Measurements from ENCODE around the gene HAPLN2.
"Not testable (repeated sequence)": the region's sequence is repeated elsewhere in the genome, so short reads cannot be mapped to it uniquely, and the experiment has no call there.

HAPLN2 gene

DNA sequence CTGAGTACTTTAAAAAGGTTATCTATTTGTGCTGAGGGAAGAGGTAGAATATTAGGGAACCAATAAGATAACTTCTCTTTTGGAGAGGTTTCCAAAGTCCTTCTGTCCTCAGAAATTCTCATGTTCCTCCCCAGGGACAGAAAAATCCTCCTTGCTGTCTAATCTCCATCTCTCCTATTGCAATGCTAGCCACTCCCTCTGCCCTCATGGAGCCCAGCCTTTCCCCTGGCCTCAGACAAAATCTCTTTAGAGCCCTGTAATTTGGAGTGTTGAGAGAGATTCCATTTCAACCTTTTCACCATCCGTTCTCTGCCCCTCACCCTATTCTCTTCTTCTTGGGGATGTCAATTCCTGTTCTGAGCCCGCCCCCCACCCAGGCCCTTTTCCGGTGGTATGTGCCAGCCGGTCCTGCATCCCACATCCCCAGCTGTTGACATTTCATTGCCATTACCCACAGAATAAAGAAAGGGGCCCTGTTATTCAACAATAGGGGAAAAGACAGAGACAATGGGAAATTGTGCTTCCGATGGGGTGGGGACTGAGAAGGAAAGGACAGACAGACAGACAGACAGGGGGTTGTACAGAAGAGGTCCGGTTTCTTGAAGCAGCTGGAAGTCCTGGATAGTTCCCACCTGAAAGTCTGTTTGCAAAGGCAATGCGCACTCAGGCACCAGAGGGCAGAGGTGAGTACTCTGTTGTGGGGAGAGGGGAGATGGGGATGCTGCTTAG is at the start of gene HAPLN2:
Gene HAPLN2, plus strand, starts transcription at position 563 of the 729 bp plus-strand sequence. CDS start 4,076 bp downstream, outside the sequence.
- no peak for DNase-seq (ENCODE audit: low read depth)

DNA sequence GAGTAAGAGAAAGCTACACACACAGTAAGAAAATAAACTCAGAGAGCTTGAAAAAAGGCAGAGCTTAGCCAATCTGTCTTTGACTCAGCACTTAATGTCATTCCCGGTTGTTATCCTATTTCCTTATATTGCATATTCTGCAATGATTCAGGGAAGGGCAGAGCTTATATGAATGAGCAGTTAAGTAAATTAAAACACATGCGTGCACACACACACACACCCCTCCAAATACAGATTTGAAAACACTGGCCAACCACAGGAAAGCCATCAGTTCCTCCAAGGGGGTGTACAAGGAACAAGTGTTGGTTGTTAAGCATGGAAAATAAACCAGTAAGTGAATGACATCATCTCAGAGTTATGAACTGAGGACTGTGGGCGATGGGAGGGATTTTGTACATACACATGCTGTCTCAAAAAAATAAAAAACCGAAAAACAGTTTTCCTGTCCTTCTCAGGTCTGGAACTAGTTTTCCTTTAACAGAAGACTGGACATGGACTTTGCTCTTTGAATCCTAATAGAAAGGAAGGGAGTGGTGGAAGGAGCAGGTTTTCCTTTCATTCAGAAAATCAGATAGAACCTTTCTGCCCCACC is 47.9 kb upstream of the HAPLN2 start:
- DNase-seq (ENCODE audit: low read depth): no peak

DNA sequence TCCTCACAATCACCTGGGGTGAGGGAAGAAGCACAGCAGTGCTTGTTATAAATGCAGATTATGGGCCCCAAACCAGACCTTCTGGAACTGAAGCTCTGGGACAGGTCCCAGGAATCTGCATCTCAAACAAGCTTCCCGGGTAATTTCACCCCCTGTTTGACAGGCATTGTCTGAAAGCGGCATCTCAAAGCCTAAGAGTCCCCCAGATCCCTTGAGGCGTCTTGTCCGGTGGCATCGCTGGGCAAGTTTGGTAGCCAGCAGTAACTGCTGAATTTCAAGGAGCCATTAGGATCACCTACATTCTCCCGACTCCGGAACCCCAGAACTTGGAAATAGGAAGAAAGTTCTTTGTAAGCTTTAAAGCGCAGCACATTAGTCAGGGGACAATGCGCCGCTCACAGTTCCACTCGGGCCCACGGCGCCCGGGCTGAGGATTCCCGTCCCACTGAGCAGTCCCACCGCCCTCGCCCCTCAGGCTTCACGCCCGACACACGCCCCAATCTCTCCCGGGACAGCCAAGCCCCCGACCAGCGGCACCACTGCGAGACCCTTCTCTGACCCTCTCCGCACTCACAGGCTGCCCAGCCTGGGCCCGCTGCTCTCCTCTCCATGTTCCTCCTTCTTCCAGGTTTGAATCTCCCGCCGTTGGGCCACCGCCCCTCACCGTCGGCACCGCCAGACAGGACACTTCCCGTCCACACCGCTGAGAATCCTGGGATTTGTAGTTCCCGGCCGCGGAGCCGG is 47.1 kb upstream of the HAPLN2 start, which contains the start of gene IQGAP3:
Gene IQGAP3, minus strand, starts transcription at position 647 of the 744 bp plus-strand sequence. Its CDS starts 36 bp downstream, at position 611.
- peak; percentile 44 for DNase-seq (ENCODE audit: low read depth)

DNA sequence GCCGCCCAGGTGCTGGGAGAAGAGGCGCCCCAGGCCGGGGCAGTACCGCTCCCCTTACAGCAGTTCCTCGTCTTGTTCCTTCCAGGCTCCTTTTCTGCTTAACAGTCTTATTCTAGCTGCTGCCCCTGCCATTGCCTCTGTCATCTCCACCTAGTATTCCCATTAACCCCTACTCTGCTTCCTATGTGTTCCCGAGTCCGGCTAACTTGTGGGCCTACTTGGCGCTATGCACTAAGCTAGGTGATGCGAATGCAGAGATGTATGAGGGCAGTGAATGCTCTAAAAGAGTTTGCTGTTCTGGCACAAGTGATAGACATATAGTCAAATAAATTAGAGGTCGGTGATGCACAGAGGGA is 46.6 kb upstream of the HAPLN2 start:
- DNase-seq (ENCODE audit: low read depth): no peak

DNA sequence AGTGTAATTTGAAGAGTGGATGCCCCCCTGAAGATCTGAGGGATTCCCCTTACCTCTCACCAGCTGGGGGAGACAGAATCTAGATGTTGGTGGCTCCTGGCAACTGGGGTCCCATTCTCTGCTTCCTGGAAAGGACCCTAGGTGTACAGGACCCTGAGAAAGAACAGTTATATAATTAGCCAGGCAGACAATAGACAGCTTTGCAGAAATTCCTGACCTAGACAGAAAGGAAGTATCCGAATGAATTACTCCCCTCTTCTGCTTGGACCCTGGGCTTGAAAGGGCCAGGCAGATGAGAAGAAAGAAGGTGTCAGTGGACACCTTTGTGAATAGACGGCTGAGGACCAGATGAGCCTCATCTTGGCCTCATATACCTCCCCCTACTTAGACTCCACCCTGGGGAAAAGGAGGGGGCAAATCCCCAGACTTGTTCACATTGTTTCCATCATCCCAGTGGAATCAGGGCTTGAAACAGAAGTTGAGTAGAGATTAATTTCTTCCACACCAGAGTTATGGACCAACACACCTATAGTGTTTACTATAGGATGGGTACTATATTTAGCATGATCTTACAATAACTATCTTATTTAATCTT is 45.1 kb upstream of the HAPLN2 start:
- no peak for DNase-seq (ENCODE audit: low read depth)

DNA sequence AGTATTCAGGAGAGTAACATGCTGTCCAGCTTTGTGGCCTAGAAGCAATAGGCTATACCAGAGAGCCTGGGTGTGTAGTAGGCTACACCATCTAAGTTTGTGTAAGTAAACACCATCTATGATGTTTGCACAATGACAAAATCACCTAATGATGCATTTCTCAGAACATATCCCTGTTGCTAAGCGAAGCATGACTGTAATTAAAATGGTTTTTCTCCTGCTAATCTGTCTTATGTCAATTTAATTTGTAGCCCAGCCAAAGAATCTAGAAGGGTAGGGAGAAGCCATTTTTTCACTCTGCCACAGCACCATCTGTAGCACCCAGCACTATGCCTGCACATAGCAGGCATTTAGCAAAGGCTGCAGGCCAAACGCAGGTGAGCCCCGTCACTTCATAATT is 41.7 kb upstream of the HAPLN2 start:
- DNase-seq (ENCODE audit: low read depth): no peak

DNA sequence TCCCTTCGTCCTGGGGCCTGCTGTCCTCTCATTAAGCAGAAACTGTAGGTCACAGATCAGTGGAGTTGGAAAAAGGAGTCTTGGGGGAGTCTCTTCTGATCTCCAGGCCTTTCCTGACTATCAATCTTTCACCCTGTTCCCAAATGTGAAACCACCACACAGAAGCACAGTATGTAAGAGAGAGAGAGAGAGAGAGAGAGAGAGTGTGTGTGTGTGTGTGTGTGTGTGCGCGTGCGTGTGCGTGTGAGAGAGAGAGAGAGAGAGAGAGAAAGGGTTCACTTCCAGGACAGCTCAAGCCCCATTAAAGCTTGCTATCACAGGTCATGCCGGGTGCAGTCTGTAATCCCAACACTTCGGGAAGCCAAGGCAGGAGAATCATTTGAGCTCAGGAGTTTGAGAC is 41.2 kb upstream of the HAPLN2 start:
- DNase-seq (ENCODE audit: low read depth): no peak

DNA sequence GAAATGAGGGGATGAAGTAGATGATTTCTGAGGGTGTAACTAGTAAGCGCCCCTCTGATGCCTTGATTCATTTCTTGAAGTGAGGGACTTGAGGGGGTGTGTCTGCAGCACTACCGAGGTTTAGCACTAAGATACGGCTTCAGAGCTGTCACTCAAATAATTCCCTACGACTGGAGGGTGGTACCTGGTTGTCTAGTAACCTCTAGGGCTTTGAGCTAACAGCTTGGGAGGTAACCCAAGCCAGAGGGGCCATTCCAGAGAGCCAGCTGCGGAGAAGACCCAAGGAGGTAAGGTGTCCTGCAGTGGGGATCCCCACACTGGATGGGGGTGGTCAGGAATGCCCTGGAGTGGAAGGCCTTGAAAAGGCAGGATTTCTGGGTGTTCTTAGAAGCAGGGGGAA is 39.7 kb upstream of the HAPLN2 start, which contains the start of gene TTC24:
Gene TTC24, plus strand, starts transcription at position 252 of the 400 bp plus-strand sequence. CDS start 1,642 bp downstream, outside the sequence.
- no peak for DNase-seq (ENCODE audit: low read depth)

DNA sequence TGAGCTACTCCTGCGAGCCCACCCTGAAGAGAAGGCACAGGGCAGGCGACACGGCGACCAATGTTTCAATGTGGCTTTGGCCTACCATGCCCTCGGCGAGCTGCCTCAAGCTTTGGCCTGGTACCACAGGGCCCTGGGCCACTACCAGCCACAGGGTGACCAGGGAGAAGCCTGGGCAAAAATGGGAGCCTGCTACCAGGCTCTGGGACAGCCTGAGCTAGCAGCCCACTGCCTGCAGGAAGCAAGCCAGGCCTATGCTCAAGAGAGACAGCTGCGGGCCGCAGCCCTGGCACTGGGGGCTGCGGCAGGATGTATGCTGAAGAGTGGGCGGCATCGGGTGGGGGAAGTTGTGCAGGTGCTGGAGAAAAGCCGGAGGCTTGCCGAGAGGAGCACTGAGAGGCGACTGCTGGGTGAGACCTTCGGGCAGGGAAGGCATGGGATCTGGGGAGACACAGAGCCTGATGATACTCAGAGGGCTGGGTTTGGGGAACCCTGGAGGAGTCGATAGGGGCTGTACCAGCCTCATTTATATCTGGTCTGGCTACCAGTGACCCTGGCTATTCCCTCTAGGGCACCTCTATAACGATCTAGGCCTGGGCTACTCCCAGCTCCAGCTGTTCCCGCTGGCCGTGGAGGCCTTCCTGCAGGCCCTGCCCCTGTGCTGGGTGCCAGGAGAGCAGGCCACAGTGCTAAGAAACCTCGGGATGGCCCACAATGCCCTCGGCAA is 37.4 kb upstream of the HAPLN2 start:
- DNase-seq (ENCODE audit: low read depth): peak; percentile 33

DNA sequence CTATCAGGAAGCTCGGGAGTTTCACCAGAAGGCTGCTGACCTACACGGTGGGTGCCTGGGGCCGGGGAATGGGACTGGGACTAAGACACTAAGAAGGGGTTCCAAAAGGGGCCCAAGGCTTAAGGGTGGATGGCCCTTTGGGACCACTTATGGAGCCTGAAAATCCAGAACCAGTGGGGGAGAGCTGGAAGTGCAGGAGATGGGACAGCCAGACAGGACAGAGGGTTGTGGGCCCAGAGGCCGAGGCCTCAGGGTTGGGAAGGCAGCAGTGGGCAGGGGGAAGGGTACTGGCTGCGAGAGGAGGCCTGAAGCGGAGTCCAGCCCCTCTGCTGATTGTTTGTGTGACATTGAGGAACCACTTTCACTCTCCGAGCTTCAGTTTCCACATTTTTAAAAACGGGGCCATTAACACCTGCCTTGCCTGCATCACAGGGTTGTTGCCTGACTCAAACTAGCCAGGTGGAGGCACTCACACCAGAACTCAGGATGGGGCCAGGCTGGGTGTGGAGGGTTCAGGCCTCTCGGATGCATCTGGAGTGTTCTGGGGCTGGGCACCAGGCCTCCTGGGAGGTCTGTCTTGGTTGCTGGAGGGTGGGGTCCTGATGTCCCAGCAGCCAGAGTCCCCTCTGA is 36.7 kb upstream of the HAPLN2 start:
- no peak for DNase-seq (ENCODE audit: low read depth)

DNA sequence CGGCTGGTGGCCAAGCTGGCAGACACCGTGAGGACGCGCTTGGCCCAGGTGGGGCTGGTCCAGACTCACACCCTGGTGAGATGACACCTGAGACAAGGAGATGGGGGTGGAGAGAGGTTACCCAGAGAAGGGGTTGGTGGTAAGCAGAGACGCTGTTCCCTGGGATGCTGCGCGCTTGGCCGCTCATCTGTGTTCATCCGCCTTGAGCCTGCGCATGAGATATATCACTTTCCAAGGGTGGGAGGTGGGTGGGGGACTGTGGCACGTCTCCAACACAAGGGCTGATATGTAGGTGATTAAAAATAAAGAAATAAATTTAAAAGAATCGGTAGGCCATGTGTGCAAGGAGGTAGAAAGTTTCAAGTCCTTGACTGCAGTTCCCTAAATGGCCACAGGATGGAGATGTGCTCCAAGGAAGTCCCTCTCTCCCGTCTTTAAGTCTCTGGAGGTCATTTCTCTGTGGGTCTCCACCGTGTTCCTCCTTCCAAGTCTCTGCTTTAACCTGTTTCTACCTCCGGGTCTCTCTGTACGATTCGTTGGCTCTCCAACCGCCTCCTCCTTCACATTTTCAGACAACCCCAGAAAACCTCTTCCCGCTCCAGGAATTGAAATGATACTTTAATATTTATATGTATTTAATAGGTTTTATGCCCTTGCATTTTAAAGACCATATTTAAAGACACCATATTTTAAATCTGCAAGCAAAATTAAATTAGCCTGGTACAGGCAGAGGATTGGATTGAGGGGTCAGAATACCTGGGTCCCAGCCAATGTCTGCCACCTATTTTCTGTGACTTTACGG is 35.2 kb upstream of the HAPLN2 start:
- peak; percentile 31 for DNase-seq (ENCODE audit: low read depth)

DNA sequence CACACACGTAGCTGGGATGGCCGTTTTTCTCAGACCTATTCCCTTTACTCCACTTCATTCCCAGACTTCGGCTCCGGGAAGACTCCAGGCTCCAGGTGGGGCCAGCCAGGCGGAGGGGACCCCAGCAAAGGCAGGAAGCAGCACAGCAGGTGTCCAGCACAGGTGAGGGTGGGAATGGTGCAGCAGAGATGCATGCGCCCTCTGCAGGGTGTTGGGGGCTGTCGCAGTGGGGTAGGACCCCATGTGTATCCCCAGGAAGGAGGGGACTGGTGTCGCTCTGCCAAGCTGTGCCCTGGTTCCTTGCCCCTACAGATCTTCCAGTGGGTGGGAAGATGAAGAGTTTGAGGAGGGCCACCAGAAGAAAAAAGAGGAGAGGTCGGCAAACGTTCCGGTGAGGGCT is 34.4 kb upstream of the HAPLN2 start:
- DNase-seq (ENCODE audit: low read depth): no peak

DNA sequence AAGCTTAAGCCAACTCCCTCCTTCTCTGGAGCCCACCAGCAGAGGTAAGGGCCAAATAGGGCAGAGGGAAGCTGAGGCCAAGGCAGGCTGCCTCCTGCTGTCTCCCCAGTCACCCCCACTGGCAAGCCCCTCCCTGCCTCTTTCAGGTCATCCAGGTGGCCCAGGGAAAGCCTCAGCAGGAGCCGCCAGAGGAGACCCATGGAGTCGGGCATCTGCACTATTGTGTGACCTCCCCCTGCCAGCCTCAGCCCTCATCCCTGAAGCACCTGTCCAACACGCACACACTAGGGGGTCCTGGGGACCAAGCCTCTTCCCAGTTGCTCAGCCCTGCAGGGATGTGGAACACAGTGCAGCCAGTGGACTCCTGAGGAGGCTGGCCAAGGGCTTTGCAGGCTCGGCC is 32.9 kb upstream of the HAPLN2 start:
- DNase-seq (ENCODE audit: low read depth): no peak

DNA sequence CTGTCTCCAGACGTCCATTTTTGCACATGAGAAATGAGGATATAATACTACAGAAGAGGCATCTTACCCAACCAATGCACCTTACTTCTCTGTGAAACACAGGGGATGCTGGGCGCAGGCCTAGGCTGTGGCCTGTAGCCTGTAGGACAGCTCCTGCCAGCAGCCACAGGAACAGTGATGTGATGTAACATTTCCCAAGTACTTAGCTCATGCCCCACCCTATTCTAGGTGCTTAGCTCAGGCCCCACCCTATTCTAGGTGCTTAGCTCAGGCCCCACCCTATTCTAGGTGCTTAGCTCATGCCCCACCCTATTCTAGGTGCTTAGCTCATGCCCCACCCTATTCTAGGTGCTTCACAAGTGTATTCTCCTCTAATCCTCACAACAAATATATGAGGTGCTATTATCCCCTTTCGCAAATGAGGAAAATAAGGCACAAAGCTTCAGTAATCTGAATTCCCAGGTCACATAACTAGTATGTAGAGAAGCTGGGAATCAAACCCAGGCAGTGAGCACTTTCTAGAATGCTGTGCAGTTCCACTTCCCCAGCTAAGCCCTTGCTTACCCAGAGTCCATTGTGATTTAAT is 32.2 kb upstream of the HAPLN2 start:
- no peak for DNase-seq (ENCODE audit: low read depth)

DNA sequence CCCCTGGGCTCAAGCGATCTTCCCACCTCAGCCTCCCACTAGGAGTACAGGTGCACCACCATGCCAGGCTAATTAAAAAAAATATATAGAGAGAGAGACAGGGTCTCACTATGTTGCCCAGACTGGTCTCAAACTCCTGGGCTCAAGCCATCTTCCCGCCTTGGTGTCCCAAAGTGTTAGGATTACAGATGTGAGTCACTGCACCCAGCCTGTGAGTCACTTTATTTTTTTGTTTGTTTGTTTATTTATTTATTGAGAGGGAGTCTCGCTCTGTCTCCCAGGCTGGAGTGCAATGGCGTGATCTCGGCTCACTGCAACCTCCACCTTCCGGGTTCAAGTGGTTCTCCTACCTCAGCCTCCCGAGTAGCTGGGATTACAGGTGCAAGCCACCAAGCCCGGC is 31.3 kb upstream of the HAPLN2 start:
- not testable (repeated sequence) for DNase-seq (ENCODE audit: low read depth)

DNA sequence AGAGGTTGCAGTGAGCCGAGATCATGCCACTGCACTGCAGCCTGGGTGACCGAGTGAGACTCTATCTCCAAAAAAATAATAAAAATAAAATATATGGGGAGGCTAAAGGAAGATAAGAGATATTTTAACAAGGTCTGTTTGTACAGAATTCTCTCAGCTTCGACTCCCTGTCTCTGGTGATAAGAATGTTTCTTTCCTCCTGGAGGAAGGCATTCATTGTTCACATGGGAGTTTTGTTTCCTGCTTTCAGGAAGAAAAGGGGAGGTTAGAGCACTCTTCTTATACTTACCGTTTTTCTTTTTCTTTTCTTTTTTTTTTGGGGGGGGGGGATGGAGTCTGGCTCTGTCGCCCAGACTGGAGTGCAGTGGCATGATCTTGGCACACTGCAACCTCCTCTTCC is 29.7 kb upstream of the HAPLN2 start:
- no peak for DNase-seq (ENCODE audit: low read depth)

DNA sequence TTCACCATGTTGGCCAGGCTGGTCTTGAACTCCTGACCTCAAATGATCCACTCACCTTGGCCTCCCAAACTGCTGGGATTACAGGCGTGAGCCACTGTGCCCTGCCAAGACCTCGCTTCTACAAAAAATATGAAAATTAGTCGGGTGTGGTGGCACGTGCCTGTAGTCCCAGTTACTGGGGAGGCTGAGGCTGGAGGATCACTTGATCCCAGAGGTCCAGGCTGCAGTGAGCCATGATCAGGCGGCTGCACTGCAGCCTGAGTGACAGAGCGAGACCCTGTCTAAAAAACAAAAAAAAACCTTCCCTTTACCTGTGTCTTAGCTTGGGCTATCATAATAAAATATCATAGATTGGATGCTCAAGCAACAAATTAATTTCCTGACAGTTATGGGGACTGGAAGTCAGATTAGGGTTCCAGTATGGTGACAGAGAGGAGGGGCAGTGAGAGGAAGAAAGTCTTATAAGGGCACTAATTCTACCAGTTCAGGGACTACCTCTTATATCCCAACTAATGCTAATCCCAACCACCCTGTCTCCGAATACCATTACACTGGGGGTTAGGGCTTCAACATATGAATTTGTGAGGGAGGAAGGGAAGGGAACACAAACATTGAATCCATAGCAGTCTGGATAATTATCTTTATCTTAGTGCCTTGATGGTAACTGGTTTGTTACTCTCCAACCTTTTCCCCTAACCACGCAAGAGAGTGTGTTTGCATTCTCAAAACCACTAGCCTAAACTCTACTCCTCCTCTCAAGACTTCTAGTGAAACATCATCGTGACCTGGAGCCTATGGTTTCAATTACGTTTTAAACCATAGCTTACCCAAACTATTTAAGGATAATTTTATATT is 28.7 kb upstream of the HAPLN2 start:
- no peak for DNase-seq (ENCODE audit: low read depth)

DNA sequence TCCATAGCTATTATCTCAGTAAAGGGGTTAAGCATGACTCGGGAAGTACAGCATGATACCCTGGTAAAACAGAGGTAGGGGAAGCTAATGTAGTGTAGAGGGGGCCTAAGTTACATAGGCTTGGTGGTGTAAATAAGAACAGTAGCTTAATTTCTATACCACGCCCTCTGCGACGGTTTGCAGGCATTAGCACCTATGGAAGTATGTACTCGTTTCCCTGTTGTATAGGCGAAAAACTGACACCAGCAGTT is 28.1 kb upstream of the HAPLN2 start:
- DNase-seq (ENCODE audit: low read depth): no peak

DNA sequence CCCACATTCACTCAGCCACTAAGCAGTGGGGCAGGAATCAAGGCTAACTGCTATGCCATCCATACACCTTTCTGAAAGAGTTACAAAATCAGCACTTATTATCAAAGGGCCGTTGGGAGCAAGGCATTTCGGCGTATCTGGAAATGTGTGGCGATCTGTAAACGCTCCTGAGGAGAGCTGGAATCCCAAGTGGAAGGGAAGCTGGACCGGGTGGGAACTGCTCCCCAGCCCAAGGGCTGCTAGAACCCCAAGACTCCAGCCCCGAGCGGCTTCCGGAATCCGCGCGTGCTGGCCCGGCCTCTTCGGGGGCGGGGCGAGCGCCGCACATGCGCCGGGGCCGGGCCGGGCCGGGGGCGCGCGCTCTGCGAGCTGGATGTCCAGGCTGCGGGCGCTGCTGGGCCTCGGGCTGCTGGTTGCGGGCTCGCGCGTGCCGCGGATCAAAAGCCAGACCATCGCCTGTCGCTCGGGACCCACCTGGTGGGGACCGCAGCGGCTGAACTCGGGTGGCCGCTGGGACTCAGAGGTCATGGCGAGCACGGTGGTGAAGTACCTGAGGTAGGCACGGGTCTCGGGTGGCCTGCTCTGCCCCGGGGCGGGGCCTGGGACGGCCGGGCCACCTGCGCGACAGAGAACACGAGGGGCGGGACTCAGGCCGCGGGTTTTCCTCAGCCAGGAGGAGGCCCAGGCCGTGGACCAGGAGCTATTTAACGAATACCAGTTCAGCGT is 27.6 kb upstream of the HAPLN2 start, which contains the start of gene NAXE:
Gene NAXE, plus strand, starts transcription at position 345 of the 726 bp plus-strand sequence. Its CDS starts 29 bp downstream, at position 374.
- peak; percentile 56 for DNase-seq (ENCODE audit: low read depth)
